ENCODE data around the gene SPATA3.

The SPATA3 gene

DNA sequence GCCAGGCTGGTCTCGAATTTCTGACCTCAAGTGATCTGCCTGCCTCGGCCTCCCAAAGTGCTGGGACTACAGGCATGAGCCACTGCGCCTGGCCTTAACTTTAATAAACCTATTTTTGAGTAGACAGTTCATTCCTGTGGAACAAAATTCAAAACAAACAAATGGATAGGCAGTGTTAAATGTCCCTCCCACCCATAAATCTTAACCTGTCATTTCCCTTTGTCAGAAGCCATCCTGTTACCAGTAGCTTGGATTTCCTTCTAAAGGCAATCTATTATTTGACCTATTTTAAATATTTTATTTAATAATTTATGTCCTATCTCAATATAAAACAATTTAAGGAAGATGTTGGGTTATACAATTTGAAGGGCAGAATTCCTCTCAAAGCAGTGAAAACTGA, 34.8 kb downstream of the SPATA3 start:
- DNase-seq (ENCODE audit: low read depth): no peak

DNA sequence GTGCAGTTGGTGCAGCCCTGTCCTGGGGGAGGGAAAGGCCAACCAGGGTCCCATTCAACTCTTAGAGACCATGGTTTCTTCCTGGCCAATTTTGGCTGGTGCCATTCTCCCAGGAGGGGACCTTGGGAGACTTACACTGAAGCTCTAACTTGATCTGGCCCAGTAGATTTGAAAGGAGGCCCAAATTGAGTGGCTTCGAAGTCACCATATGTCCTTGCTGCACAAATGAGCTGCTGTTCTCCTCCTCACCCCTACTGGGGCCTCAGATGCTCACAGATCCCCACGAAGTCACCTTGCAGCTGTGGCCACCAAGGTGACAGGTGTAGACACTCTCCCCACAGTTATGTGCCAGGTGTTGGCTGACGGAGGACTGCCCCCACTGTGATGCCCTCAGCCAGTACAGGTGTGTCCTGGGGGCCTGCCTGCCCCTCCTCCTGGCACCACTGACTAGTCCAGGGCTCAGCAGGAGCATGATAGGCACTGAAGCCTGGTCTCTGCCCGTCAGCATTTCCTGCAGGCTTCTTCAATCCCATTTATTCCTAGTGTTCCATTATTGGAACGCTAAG, 36.7 kb downstream of the SPATA3 start:
- DNase-seq (ENCODE audit: low read depth): no peak

DNA sequence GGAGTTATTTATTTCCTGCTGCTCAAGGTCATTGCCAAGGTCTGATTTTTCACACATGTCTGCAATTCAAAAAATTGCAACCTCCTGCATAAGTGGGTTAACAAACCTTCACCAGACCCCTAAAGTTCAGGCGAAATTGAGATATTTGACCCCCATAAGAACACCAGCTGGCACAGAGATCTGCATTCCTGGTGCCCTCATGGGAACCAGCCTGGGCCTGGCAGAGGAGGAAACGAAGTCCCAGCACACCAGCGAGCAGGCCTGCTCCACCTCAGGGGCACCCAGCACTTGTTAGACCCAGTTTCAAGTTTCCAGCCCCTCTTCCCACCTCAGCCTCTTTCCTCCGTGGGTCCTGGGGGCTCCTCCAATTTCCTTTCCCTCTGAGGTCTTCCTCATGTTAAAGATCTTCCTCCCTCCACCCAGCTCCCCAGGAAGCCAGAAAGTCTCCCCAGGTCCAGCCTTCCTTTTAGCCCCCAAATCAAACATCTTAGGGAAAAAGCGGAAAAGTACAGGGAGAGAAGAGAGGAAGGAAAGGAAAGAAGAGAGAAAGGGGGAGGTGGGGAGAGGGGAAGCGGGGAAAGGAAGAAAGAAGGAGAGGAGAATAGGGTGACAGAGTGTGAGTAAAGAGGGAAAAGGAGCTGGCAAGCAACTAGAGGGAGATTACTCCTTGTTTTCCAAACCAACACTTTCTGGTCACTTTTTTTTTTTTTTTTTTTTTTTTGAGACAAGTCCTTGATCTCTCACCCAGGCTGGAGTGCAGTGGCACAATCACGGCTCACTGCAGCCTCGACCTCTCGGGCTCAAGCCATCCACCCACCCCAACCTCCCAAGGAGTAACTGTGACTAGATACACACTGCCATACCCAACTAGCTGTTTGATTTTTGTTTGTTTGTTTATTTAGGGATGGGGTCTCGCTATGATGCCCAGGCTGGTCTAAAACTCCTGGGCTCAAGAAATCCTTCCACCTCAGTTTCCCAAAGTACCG, 37.5 kb downstream of the SPATA3 start:
- DNase-seq (ENCODE audit: low read depth): no peak

DNA sequence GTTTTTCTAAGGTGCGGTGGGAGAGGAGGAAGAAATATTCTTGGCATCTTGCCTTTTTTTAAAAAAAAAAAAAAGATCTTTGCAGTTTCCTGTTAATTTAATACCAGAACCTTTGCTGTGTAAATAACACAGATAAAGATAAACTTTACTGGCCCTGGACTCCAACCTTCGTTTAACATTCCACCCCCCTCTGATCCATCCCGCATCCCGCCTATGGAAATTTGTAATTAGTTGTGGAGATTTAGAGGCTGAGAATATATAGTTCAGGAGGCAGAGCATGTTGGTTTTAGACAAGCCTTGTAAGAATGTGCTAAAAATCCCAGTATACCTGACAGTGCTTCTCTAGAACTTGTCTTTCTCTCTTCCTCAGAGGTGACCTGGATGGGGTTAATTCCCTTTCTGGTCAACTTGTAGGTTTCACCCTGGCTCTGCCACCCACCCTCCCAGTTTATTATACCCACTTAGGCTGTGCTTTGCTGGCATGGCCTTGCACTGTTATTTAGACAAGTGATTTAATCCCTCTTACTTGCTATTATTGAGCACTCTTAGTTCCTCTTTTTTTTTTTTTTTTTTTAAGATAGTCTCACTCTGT, 38.5 kb downstream of the SPATA3 start:
- no peak for DNase-seq (ENCODE audit: low read depth)

DNA sequence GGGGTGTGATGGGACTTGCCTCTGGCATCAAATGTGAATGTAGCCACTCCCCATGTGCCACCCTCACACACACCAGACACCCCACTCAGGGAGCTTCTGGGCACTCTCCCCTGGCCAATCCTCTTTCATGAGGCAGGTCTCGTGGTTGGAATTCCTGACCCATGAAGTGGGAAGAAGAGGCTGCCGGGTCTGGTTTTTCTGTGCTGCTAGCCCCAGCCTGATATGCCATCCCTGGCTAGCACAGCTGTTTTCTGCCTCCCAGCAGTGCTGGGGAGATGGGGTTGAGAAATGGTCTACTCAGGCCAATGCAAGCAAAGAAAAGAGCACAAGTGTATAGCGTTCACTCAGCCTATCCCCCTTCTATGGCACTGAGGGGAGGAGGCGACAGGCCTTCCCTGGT, 40.2 kb downstream of the SPATA3 start:
- DNase-seq (ENCODE audit: low read depth): no peak

DNA sequence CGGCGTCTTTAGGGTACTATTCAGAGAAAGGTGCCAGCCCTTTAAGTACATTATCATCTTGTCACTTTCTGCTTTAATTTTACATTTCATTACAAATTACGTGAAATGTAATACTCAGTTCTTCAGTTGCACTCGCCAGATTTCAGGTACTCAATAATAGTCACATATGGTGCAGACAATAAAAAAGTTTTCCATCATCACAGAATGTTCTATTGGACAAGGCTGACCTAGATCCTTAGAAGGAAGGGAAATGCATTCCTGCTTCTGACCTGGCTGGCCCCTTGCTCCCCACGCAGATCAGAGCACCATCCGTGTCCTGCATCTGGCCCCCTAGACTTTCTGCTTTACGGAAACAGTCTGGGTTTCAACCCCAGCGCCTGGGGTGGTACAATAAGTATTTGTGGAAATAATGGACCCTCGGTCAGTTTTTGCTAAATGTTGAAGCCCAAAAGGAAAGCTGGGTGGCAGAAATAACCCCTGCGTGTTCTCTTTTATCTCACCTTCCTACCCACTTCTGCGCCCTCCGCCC, 40.7 kb downstream of the SPATA3 start:
- DNase-seq (ENCODE audit: low read depth): no peak

DNA sequence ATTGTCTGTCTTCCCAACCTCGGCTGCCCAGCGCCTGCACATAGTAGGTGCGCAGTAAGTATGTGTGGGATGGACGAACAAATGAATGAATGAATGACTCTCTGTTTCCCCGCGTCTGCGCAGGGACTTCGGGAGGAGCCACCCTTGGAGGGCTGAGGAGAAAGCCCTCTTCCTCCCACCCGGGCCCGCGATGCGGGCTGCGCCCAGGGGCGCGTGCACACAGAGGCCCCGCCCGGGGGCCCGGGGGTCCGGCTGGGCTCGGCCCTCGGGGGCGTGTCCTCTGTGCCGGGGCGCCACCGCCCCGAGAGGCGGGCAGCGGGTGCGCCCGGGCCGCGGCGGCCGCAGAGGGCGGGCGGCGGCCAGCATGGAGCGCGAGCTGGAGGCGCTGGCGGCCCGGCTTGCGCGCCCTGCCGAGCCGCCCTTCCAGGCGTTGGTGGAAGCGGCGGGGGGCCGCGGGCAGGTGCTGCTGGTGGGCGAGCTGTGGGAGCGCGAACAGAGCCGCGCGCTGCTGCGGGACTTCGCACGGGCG, 41.3 kb downstream of the SPATA3 start, which contains the start of gene C2orf72:
C2orf72 (plus strand) TSS at position 322 of the 529 bp plus-strand sequence; CDS start at position 365, 43 bp downstream.
- no peak for DNase-seq (ENCODE audit: low read depth)

DNA sequence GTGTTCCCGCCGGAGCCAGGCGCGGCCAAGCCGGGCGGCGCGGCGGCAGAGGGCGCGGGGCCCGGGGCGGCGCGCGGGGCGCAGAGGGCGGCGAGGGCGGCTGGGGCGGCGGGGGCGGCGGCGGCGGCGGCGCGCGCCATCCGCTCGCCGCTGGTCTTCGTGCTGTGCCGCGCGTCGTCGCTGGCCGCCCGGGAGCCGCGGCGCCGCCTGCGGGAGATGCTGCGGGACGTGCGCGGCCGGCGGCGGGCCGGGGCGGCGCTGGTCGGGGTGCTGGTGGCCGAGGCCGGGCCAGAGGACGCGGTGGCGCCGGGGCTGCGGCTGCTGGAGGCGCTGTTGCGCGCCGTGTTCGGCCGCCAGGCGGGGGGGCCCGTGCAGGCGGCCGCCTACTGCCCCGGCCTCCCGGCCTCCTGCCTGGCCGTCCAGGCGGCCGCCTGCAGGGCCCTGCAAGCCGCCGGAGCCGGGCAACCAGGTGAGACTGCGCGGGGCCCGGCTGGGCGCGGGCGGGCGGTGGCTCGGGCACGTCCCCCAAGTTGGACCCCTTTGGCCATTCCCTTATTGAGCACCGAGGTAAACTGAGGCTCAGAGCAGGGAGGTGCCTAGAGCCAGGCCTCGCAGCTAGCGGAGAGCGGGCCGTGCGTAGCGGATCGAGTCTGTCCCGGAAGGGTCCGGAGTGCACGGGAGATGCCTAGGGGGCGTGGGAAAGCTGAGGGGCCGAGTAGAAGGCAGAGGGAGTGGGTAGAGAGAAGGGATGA, 42.0 kb downstream of the SPATA3 start:
- no peak for DNase-seq (ENCODE audit: low read depth)

DNA sequence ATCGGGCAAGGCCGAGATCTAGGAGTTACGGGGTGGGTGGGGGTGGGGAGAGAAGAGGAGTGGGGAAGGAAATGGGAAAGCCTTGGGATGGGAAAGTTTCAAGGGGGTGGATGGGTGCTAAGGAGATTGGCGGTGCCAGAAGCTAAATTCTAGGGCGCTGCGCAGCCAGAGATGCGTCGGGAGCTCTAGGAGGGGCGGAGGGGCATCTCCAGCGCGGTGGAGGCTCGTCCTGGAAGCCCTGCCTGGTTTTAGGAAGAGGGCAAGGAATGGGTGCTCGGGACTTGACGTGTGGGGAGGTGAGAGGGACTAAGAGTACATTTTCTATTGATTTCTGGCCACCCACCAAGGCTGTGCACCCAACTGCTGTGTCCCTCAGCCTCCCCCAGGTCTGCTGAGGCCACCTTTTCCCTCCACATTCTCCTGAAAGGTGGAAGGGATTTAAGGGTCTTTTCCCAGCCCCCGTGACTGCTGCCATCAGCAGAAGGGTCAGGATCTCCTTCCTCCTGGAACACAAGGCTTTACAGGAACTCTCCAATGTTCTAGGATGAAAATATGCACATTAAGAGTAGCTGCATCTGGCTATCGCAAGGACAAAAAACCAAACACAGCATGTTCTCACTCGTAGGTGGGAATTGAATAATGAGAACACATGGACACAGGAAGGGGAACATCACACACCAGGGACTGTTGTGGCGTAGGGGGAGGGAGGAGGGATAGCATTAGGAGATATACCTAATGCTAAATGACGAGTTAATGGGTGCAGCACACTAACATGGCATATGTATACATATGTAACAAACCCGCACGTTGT, 42.8 kb downstream of the SPATA3 start:
- no peak for DNase-seq (ENCODE audit: low read depth)

DNA sequence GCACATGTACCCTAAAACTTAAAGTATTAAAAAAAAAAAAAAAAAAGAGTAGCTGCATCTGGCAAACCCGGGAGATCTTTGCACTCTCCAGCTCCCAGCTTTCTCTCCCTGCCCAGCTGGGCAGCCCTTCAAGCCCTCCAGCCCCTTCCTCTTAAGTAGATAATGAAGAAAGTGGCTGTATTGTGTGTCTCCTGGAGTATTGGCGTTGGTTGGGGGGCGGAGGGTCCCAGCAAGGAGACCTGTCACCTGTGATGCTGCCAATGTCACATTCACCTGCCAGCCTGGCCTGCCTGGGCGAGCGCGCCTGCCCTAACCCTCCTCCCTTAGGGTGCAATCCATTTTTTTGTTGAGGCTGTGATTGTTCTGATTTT, 43.4 kb downstream of the SPATA3 start:
- no peak for DNase-seq (ENCODE audit: low read depth)

DNA sequence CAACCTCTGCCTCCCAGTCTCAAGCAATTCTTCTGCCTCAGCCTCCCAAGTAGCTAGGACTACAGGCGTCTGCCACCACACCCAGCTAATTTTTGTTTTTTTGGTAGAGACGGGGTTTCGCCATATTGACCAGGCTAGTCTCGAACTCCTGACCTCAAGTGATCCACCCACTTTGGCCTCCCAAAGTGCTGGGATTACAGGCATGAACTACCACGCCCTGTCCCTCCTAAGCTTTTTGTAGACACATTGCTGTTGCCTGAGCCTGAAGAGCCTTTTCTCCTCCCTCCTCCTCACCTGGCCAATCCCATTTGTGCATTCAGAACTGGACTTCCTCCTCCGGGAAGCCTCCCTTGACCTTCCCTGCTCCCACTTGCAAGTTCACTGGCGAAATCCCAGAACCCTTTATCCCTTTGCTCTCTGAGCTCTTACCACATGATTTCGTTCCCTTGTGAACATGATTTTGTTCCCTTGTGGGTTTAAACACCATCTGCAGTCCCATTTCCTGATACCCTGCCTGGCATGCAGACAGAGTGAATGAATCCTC, 44.0 kb downstream of the SPATA3 start:
- DNase-seq (ENCODE audit: low read depth): no peak

DNA sequence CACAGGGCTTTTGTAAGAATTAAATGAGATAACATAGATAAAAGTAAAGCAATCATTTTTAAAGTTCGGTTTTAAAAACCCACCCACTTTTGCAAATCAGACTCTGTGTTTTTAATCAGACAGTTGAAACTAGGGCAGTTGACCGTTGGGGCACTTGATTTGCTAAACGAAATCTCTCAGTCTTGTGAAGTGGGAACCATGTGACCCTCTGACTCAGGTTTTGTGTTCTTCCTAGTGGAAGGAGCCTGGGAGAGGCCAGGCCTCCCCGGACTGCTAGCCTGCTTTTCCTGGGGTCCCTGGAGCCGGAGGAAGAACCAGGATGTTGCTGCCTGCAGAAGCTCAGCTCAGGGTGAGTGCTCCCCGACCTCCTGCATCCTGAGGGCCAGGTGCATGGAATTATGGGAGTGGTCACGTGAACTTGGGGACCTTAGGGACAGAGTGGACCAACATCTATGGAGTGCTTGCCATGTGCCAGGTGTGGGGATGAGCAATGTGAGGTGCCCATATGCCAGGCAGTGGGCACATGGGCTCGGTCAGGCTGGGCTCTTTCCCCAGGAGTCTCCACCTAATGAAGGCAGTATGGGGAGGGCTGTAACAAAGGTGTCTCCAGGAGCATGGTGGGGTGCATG, 45.3 kb downstream of the SPATA3 start:
- DNase-seq (ENCODE audit: low read depth): no peak

DNA sequence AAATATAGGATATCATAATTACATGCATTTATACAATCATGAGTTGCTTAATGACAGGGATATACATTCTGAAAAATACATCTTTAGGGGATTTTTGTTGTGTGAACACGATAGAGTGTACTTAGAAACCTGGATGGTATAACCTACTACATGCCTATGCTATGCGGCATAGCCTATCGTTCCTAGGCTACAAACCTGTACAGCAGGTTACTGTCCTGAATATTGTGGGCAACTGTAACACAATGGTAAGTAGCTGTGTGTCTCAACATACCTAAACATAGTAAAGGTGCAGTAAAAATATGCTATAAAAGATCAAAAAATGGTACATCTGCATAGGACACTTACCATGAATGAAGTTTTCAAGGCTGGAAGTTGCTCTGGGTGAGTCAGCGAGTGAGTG, 47.9 kb downstream of the SPATA3 start:
- DNase-seq (ENCODE audit: low read depth): no peak

DNA sequence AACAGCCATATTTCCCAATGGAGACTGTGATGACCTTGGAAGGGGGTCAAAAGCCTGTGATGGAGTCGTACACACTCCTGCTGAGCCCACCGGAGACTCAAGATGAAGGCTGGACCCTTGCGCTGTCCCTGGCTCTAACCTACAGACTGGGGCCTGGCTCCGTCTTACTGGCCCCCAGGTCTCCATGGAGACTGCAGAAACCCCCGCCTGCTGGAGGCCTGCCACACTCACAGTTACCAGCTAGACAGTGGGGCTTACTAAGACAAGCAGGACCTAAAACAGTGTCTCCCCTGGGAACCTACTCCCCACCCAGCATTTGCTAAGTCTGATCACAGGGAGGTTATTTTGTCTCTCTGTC, 51.0 kb downstream of the SPATA3 start:
- DNase-seq (ENCODE audit: low read depth): no peak

DNA sequence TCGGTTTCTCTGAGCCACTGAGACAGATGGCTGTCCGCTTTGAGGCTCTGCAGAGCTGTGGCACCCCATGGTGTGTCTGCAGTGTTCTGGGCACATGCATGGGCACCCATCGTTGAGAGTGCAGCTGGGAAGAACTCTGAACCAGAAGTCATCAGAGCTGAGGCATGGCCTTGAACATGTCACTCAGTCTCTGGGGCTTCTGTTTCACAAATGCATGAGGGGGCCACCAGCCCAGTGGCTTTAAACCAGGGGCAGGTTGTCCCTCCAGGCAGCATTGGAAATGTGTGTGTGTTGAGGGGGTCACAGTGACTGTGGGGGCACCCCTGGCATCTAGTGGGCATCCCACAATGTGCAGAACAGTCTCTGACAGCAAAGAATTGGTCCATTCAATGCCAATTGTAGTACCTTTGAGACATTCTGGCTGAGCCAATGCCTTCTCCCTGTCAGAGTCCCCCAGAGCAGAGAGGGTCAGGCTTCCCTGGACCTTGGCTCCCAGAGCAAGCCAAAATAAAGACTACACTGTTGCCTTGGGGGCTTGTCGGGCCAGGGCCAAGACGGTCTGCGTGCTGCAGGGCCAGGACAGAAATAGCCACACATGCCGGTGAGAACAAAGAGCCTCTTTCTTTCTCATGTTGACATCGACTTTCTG, 51.5 kb downstream of the SPATA3 start:
- no peak for DNase-seq (ENCODE audit: low read depth)

DNA sequence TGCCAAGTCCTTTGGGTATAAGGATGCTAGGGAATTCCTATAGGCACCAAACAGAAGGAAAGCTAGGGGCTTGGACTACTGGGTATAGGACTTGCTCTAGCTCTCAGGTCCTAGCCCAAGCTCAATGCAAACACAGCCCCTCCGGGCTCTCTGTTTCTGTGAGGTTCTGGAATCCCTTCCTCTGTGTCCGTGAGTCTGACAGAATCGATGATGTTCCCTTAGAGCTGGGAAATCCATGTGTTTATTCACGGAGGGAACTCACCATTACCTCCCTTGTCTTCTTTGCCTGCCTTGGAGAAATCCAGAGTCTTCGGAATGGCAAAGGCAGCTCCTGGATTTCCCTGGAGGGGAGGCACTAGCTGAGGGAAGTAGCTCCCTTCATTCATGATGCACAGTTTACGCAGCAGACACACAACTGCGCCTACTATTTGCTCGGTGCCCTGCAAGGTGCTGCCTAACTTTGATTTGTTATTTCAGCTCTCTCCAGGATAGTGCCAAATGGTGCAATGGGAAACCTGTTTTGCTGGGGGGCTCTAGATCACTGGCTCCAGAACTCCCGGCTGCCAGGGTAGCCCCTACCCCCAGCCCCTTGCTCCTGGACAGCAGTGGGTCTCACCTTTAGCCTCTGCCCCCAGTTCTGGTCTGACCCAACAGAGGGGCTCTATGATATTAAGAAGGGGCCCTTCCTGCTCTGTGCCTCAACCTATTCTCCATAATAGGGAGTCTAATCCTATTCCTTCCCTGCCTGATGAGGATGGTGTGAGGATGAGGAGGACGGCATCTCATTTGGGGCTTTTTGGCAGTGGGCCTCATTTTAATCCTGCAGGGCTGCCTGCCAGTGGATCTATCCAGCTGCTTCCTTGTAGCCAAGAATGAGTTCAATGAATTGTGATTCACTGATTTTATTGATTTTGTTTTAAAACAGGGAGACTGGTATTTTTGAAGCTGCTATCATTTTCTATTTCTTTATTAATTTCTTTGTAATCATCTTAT, 52.3 kb downstream of the SPATA3 start:
- no peak for DNase-seq (ENCODE audit: low read depth)

DNA sequence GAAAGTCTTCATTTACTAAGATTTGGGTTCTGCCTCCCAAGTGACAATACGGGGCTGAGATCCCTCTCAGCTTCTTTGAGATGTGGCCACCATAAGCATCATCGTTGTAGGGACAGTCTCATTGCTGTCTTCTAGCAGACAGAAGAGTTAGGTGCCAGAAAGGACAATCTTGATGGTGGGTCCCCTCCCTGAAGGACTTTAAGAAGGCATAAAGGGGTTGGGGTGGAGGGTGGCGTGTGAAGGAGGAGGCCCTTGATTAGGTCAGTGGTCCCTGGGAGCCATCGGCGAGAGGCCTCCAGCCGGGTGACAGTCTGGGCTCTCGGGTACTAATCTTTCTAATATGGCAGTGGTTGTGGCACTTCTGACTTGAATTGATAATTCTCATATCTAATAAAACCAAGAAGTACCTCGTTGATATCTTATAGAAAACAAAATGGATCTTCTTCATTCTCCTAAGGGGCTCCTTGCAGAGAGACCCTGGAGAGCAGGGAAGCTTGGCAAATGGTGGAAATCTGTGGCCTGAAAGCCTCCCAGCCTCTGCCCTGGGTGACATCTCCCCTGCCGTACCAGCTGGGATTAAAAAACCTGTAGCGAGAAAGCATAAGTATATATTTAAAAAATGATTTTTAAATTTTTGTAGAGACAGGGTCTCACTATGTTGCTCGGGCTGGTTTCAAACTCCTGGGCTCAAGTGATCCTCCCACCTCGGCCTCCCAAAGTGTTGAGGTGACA, 53.5 kb downstream of the SPATA3 start:
- DNase-seq (ENCODE audit: low read depth): no peak

All from stimulated activated CD8-positive, alpha-beta memory T cell treated with anti-CD3 and anti-CD28 coated beads, Interleukin-12 subunit alpha, Interleukin-12 subunit beta, amount 100 ng/mL, for 4 hours (primary cell).